Stimulated activated CD4-positive, alpha-beta T cell treated with anti-CD3 and anti-CD28 coated beads, Interleukin-4, amount 100 ng/mL, for 24 hours (primary cell): ENCODE measurements around the gene MEA1.
A peak's percentile ranks its signal among the peaks of the same experiment; 100 is the strongest.

Experiments used
- DNase-seq: peaks from one replicate; pipeline ENCODE4 v3.0.0-alpha.2; 2020

Gene MEA1

DNA sequence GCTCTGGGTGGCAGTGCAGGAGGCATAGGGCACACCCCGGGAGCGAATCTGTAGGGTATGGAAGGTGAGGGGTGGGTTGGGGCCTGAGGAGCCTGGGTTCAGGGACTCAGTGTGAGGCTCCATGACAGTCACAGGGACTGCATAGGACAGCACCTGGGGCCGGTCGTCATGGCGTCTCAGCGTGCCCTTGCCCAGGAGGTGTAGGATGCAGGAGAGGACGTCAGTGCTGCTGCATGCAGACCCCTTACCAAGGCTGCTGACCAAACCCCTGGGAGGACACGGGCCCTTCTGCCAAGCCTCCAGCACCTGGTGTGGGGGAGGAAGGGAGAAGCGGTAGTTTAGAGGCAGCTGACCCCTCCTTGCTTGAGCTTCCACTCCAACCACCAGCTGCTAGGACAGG is 24.0 kb upstream of the MEA1 start:
- no peak for DNase-seq

DNA sequence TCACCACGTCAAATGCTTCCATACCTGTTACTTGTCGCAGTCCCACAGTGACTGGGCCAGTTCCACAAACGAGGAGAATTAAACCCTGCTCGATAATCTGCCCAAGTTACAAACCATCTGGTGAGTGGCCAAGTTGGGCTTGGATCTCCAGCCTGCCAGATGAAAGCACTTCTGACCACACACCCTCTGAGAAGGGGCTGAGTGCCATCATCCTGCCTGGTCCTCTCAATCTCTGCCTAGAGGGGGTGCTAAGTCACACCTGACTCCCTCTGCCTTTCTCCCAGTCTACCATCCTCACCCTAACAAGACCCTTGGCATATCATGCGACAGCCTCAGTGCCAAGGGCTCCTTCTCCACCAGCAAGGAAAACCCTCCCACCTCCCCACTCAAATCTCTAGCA is 23.5 kb upstream of the MEA1 start:
- no peak for DNase-seq

- no peak for DNase-seq
Measured at GRCh38 chr6:43036712-43037111, 23.0 kb upstream of the MEA1 start.

- no peak for DNase-seq
Measured at GRCh38 chr6:43035495-43036194, 21.9 kb upstream of the MEA1 start.

GRCh38 chr6:43034190-43034525 is 20.4 kb upstream of the MEA1 start:
- DNase-seq = no peak

GRCh38 chr6:43033496-43034189 is 19.9 kb upstream of the MEA1 start:
- no peak for DNase-seq

DNA sequence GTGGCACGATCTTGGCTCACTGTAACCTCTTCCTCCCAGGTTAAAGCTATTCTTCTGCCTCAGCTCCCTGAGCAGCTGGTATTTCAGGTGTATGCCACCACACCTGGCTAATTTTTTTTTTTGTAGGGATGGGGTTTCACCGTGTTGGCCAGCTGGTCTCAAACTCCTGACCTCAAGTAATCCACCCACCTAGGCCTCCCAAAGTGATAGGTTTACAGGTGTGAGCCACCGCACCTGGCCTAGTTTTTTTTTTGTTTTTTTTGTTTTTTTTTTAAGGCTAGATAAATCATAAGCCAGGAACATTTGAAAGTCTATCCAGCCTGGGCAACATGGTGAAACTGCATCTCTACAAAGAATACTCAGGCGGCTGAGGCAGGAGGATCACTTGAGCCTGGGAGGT is 18.6 kb upstream of the MEA1 start:
- no peak for DNase-seq

DNA sequence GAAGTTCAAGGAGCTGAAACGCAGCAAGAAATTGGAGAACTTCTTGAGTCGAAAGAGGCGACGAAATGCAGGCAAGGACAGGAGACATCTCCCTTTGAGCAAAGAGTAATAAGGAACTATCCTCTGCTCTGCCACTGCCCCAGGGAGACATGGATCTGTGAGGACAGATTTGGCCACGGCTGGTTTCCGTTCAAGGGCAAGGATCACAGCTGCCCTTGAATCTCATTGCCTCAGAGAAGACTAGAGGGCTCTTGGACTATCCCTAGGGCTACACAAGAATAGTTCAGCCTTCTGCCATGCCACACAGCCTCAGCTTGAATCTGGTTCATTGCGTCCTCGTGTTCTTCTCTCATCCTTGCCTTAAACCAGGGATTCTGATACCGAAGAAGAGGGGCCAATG is 15.4 kb upstream of the MEA1 start:
- no peak for DNase-seq

- no peak for DNase-seq
Measured at GRCh38 chr6:43026365-43026764, 12.6 kb upstream of the MEA1 start.

- DNase-seq = no peak
Measured at GRCh38 chr6:43024436-43024835, 10.7 kb upstream of the MEA1 start.

DNA sequence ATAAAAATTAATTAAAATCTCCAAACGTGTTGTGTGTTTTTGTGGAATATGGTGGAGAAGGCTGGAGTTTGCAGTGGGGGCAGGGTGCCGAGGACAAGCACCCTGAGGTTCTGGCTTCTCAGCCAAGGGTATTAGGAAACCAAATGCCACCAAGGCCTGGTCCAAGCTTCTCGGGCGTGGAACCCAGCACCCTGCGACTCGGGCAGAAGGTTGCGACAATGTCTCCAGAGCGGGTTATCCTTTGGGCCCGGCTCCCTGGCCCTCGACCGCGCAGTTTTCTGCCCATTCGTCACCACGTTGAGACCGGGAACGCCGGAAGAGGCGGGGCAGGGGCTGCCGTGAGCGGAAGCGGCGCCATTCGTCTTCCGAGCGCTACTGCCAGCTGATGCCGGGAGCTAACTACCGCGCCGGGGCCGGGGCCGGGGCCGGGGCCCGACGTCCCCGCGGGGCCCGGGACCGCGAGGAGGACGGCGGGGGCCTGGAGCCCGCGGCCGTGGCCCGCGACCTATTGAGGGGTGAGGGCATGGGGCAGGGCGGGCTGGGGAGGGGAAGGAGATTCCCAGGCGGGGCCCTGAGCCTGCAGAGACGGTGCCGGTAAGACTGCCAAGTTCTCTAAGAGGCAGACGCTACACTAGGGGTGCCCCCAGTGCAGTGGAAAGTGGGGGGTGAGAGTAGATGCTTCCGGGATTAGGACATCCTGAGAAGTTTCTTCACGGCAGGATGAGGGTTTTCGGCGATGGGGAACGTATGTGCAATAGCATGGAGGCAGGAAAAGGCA is 7.7 kb upstream of the MEA1 start, which contains the start of gene RRP36:
Gene RRP36 (plus strand): TSS at position 354 of the 778 bp plus-strand sequence. CDS start 32 bp downstream, at position 386.
- peak; percentile 80 for DNase-seq

- DNase-seq = no peak
Measured at GRCh38 chr6:43020847-43021246, 7.1 kb upstream of the MEA1 start.

DNA sequence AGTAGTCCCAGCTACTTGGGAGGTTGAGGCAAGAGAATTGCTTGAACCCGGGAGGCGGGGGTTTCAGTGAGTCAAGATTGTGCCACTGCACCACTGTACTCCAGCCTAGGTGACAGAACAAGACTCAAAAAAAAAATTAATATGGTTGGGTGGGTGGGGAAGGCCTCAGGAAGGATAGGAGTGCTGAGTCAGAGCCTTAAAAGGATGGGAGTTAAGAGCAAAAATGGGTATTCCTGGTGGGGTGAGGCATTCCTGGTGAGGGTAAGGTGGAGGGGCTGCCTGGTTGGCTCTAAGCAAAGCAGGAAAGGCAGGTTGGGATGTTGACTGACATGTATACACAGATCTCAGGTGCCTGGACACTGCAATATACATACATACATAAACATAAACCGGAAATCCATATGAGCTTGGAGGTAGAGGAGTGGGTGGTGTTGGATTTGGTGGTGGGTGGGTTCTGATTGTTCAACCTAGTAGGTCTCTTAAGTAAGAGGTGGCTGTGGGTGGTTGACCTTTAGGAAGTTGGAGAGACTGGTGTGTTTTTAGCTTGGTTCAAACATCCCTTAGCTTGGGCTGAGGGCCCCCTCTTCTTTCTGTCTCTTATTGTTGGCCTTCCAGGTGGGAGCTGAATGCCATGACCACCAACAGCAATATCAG is 6.4 kb upstream of the MEA1 start:
- DNase-seq = no peak

- no peak for DNase-seq
Measured at GRCh38 chr6:43019152-43019551, 5.4 kb upstream of the MEA1 start.

DNA sequence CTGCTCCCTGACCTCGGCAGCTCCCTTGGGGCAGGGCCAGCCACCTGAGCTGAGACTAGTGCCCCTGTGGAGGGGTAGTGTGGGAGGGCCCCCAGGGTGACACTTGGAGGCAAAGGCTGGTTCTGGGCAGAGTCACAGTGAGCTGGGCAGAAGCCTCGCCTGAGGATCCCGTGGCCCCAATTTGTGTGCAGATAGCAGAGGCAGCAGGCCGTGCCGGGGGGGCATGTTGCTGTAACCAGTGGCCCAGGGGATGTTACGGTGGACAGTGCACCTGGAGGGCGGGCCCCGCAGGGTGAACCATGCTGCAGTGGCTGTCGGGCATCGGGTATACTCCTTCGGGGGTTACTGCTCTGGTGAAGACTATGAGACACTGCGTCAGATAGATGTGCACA is 3.2 kb upstream of the MEA1 start:
- DNase-seq = no peak

- no peak for DNase-seq
Measured at GRCh38 chr6:43016176-43016942, 2.6 kb upstream of the MEA1 start.

DNA sequence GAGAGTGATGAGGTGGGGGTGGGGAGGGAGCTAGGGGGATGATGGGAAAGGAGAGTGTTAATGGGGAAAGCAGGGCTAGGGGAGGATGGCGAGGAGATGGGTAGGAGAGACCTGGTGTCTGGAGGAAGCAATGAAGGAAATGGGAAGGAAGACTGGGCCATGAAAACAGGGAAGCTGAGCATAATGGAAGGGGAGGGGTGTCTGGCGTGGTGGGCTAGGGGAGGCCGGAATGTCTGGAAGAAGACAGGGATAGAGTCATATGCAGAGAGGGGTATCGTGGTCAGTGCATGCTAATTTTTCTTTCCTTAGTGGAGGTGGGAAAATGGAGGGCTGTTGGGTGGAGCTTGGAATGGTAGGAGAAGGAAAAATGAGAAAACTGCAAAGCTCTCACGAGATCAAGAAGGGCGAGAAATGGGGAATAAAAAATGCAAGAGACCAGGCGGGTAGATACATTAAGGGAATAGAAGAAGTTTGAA is 726 bp upstream of the MEA1 start:
- DNase-seq = no peak

- DNase-seq = no peak
Measured at GRCh38 chr6:43013097-43013842, 476 bp downstream of the MEA1 start.

DNA sequence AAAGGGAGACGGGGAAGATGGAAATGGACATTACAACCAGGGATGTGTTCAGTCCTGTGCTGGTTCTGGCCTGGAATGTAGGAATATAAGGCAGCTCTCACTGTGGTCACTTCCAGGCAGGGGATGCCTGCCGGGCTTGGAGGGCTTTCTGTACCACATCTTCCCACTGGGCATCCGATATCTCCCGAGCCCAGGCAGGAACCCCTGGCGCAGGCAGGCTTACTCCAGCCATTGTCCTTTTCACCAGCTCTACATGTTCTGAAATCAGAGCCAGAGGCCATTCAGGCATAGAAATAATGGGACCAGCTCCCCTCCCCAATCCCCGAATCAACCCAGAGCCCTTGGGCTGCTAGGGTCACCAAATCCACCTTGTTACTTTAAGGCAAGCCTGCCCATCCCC is 1.4 kb downstream of the MEA1 start:
- DNase-seq = no peak

GRCh38 chr6:43011207-43011606 is 2.5 kb downstream of the MEA1 start:
- DNase-seq = no peak

DNA sequence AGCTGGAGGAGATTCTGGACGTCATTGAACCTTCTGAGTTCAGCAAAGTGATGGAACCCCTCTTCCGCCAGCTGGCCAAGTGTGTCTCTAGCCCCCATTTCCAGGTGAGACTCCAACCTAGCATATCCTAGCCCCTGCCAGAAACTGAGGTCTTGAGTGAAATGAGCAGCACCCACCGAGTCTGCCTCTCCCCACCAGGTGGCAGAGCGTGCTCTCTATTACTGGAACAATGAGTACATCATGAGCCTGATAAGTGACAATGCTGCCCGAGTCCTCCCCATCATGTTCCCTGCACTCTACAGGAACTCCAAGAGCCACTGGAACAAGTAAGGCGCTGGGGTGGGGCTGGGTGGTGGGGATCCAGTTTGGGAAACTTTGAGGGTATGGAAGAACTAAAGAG is 4.6 kb downstream of the MEA1 start:
- peak; percentile 39 for DNase-seq

DNA sequence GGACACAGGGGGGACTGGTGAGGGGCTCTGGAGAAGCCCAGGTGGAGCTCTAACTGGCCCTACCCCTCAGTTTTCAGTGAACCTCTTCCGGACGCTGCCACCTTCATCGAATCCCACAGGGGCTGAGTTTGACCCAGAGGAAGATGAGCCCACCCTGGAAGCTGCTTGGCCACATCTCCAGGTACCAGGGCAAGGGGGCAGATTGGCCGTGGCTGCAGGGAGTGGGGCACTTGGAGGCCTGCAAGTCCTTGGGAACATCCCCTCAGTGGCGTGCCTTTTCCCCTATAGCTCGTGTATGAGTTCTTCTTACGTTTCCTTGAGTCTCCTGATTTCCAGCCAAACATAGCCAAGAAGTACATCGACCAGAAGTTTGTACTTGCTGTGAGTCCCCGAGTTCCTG is 6.6 kb downstream of the MEA1 start:
- DNase-seq = no peak
